Trophoblast cell (in vitro differentiated cells and primary cell): ENCODE measurements around the gene ZRANB1. TPM values are rescaled to one million over a fixed set of nuclear protein-coding genes. Genes with fewer than 3 reads are reported as not detected.

Experiments used
- DNase-seq, 2 donors: peaks; one replicate each; pipeline ENCODE4 v3.0.0-alpha.2; 2016
- H2AFZ ChIP-seq: 2 replicates; pipeline ENCODE4 v1.6.1; 2013; ENCODE audit warnings: low read length, moderate library complexity, mild to moderate bottlenecking; ENCODE audit not compliant: insufficient read depth, poor library complexity
- H2AK5ac ChIP-seq: 2 replicates; pipeline ENCODE4 v1.6.1; 2013; ENCODE audit warnings: mild to moderate bottlenecking, low read length
- H2BK120ac ChIP-seq: 2 replicates; pipeline ENCODE4 v1.6.1; 2013; ENCODE audit warnings: low read length, mild to moderate bottlenecking, moderate library complexity; ENCODE audit not compliant: insufficient read depth, poor library complexity
- H2BK12ac ChIP-seq: 2 replicates; pipeline ENCODE4 v1.6.1; 2013; ENCODE audit warnings: mild to moderate bottlenecking, low read length, moderate library complexity
- H2BK5ac ChIP-seq: 2 replicates; pipeline ENCODE4 v1.6.1; 2013; ENCODE audit warnings: low read length, low read depth, moderate library complexity, mild to moderate bottlenecking; ENCODE audit not compliant: poor library complexity
- H3K14ac ChIP-seq: 2 replicates; pipeline ENCODE4 v1.6.1; 2013; ENCODE audit warnings: mild to moderate bottlenecking, low read length
- H3K18ac ChIP-seq: 2 replicates; pipeline ENCODE4 v1.6.1; 2013; ENCODE audit warnings: mild to moderate bottlenecking, low read length
- H3K23ac ChIP-seq: 2 replicates; pipeline ENCODE4 v1.6.1; 2013; ENCODE audit warnings: low read length
- H3K27ac ChIP-seq: 2 replicates; pipeline ENCODE4 v1.5.1; 2013; ENCODE audit warnings: low read depth, mild to moderate bottlenecking, inconsistent platforms, low read length, moderate library complexity
- H3K27me3 ChIP-seq: 2 replicates; pipeline ENCODE4 v1.6.1; 2013; ENCODE audit warnings: inconsistent platforms, mild to moderate bottlenecking, low read length, moderate library complexity; ENCODE audit not compliant: insufficient read depth
- H3K36me3 ChIP-seq, 2 experiments: 1 replicate in 1 of 2; 2 replicates in 1 of 2; pipeline ENCODE4 v1.6.1; 2013; ENCODE audit warnings: low read length in 2 of 2, mild to moderate bottlenecking in 2 of 2, moderate library complexity in 1 of 2; ENCODE audit not compliant: insufficient read depth in 2 of 2, control insufficient read depth in 1 of 2
- H3K4ac ChIP-seq: 2 replicates; pipeline ENCODE4 v1.6.1; 2013; ENCODE audit warnings: low read depth, mild to moderate bottlenecking, low read length, moderate library complexity
- H3K4me1 ChIP-seq, 2 experiments: 1 replicate in 1 of 2; 2 replicates in 1 of 2; pipeline ENCODE4 v1.6.1; 2013; ENCODE audit warnings: low read length in 2 of 2, mild to moderate bottlenecking in 2 of 2, moderate library complexity in 1 of 2; ENCODE audit not compliant: insufficient read depth in 2 of 2, control insufficient read depth in 1 of 2
- H3K4me2 ChIP-seq: 2 replicates; pipeline ENCODE4 v1.6.1; 2013; ENCODE audit warnings: inconsistent platforms, mild to moderate bottlenecking, low read length, moderate library complexity
- H3K4me3 ChIP-seq: 2 replicates; pipeline ENCODE4 v1.5.1; 2013; ENCODE audit warnings: mild to moderate bottlenecking, low read depth, low read length, inconsistent platforms
- H3K79me1 ChIP-seq: one replicate; pipeline ENCODE4 v1.6.1; 2013; ENCODE audit warnings: low read length
- H3K79me2 ChIP-seq: 2 replicates; pipeline ENCODE4 v1.6.1; 2013; ENCODE audit warnings: low read length, mild to moderate bottlenecking; ENCODE audit not compliant: control insufficient read depth, insufficient read depth, poor library complexity
- H3K9ac ChIP-seq: 2 replicates; pipeline ENCODE4 v1.6.1; 2013; ENCODE audit warnings: mild to moderate bottlenecking, low read length
- H3K9me3 ChIP-seq: 2 replicates; pipeline ENCODE4 v1.6.1; 2013; ENCODE audit warnings: low read depth, mild to moderate bottlenecking, control low read depth, inconsistent platforms, low read length; ENCODE audit not compliant: insufficient read depth
- H4K12ac ChIP-seq: 2 replicates; pipeline ENCODE4 v1.6.1; 2013; ENCODE audit warnings: low read depth, mild to moderate bottlenecking, low read length, moderate library complexity
- H4K8ac ChIP-seq: 2 replicates; pipeline ENCODE4 v1.6.1; 2013; ENCODE audit warnings: low read depth, mild to moderate bottlenecking, low read length, moderate library complexity
- H4K91ac ChIP-seq: one replicate; pipeline ENCODE4 v1.6.1; 2013; ENCODE audit warnings: low read depth, mild to moderate bottlenecking, low read length, moderate library complexity
- WGBS: extraction: QIAGEN DNeasy Blood & Tissue Kit; methylation state at CpG from one replicate; pipeline ENCODE4 v1.1.7; 2013; ENCODE audit warnings: missing lambda C conversion rate; ENCODE audit not compliant: insufficient read length, insufficient coverage; ENCODE audit errors: extremely low coverage; 5-methylcytosine and 5-hydroxymethylcytosine counted together
- polyA plus RNA-seq: library from polyadenylated mRNA; stranded (reverse); fragments of 200-250 nt; gene quantifications from 2 replicates; pipeline ENCODE4 v1.2.3, GENCODE V29; 2013

The ZRANB1 gene
- polyA plus RNA-seq, result 20.8 and 21.3 TPM in 2 replicates

DNA sequence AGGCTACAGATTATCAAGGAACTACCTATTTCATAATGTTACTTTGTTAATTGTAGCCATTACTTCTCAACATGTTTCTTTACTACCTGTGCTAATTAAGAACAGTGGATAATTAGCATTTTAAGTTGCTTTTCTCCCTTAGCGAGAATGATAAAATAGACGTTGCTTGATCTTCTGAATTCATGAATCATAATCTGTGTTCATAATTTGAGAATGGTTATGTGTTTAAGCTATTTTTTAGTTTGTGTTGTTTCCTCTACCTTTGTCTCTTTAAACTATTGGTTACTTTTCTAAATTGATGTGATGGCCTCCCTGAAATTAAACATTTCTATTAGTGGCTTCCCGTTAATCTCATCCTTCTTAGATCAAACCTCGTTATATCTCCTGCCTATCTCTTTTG is at the start of gene ZRANB1:
ZRANB1 (plus strand) TSS at position 301 of the 400 bp plus-strand sequence. CDS start 371 bp downstream, outside the sequence.
- Histone ChIP-seq H3K79me2 (peaks cover 6% of the 10 kb centered on the region), H3K23ac (no peak within 1 kb of the TSS), H3K9me3 (no peaks in the 10 kb centered on the region), H4K12ac (no peak within 1 kb of the TSS), H2BK5ac (no peak within 1 kb of the TSS), H2BK12ac (no peak within 1 kb of the TSS), H3K4me3 (no peak within 1 kb of the TSS), H3K79me1 (no peaks in the 10 kb centered on the region), H4K91ac (no peak within 1 kb of the TSS), H3K4ac (no peak within 1 kb of the TSS), H4K8ac (no peak within 1 kb of the TSS), H3K4me2 (no peak within 1 kb of the TSS), H3K4me1 (no peaks in the 10 kb centered on the region), H2AK5ac (no peak within 1 kb of the TSS), H3K18ac (no peak within 1 kb of the TSS), H2AFZ (no peak within 1 kb of the TSS), H3K27me3 (no peaks in the 10 kb centered on the region), H3K14ac (no peak within 1 kb of the TSS), H3K36me3 (peaks cover 5 to 10% of the 10 kb centered on the region in 2 experiments), H3K9ac (no peak within 1 kb of the TSS), H2BK120ac (no peak within 1 kb of the TSS), H3K27ac (no peak within 1 kb of the TSS)
- DNase-seq, result no peak
- no CpG with 5 or more reads among the region's 4 CpGs for WGBS

DNA sequence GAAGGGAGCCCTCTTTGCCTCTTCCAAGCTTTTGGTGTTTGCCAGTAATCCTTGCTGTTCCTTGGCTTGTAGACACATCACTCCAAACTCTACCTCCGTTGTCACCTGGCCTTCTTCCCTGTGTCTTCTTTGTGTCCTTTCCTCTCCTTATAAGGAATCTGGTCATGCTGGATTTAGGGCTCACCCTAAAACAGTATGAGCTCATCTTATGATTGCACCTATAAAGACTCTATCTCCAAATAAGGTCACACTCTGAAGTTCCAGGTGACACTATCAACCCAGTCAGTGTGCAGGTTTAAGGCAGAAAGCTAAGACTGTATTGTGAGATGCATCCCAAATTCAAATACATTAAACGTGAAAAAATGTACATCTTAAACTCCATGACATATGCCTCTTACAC is 49.0 kb upstream of the ZRANB1 start:
- Histone ChIP-seq H3K4me3 (no peak overlapping the region), H2AK5ac (no peak overlapping the region), H2BK12ac (no peak overlapping the region), H3K9ac (no peak overlapping the region), H3K23ac (no peak overlapping the region), H3K4ac (no peak overlapping the region), H3K79me1 (no peaks in the 10 kb centered on the region), H3K79me2 (no peaks in the 10 kb centered on the region), H3K18ac (no peak overlapping the region), H3K4me1 (no peaks in the 10 kb centered on the region), H4K12ac (no peak overlapping the region), H3K36me3 (no peaks in the 10 kb centered on the region), H3K27ac (no peak overlapping the region), H2BK120ac (no peak overlapping the region), H4K91ac (no peak overlapping the region), H3K9me3 (no peaks in the 10 kb centered on the region), H3K27me3 (no peaks in the 10 kb centered on the region), H4K8ac (no peak overlapping the region), H3K4me2 (no peak overlapping the region), H3K14ac (no peak overlapping the region), H2AFZ (no peak overlapping the region), H2BK5ac (no peak overlapping the region)
- 100% methylated on average over 1 of the region's 2 CpGs for WGBS
- DNase-seq, result no peak

DNA sequence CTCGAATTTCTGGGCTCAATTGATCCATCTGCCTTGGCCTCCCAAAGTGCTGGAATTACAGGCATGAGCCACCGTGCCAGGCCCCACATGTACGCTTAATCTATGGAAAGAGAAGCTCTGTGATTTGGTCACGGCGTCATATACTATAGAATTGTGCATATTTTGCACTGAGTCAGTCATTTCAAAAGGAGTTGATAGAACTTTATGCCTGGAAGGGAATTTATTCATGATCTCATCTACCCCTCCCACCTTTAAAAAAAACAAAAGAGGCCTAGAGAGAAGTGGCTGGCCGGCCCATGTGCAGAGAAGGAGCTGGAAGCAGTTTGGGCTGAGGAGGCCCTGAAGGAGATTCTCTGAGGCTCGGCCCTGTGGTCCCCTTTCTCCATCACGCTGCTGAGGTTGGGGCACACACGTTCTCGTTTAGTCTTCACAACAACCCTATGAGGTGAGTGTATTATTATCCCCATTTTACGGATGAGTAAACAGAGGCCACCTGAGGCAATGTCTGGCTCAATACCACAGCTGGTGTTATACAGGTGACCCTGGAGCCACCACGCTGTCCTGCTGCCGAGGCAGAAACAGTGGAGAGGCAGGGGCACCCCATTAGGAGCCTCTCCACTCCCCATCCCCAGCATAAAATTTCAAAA is 47.2 kb upstream of the ZRANB1 start:
- Histone ChIP-seq H3K36me3 (no peaks in the 10 kb centered on the region), H4K91ac (no peak overlapping the region), H3K23ac (no peak overlapping the region), H2BK120ac (no peak overlapping the region), H2BK5ac (no peak overlapping the region), H3K9ac (no peak overlapping the region), H3K27me3 (no peaks in the 10 kb centered on the region), H4K8ac (no peak overlapping the region), H2AK5ac (no peak overlapping the region), H3K18ac (no peak overlapping the region), H2BK12ac (no peak overlapping the region), H3K79me2 (no peaks in the 10 kb centered on the region), H3K9me3 (peaks cover 2% of the 10 kb centered on the region), H2AFZ (no peak overlapping the region), H3K27ac (no peak overlapping the region), H3K4me2 (no peak overlapping the region), H4K12ac (no peak overlapping the region), H3K14ac (no peak overlapping the region), H3K4me3 (no peak overlapping the region), H3K4me1 (no peaks in the 10 kb centered on the region), H3K79me1 (no peaks in the 10 kb centered on the region), H3K4ac (no peak overlapping the region)
- no CpG with 5 or more reads among the region's 13 CpGs for WGBS
- DNase-seq, result no peak

DNA sequence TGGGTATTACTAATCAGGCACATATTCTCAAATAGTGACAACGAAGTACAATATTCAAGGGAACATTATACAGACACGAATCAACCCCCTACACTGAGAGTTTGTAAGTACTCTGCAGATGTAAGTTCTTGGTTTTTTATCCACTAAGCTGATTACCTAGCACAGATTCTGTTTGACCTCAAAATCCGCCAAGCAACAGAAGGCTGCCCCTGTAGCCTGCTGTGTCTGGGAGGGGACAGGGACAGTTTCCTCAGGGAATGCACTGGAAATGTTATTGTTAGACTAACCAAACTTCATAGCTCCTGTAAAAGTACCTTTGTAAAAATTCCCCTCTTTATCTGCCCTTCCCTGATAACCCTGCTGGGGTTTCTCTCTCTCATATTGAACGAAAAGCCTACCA is 45.2 kb upstream of the ZRANB1 start:
- no peaks in the 10 kb centered on the region for H3K79me1 ChIP-seq
- no peak overlapping the region for H2BK5ac ChIP-seq
- H4K91ac ChIP-seq, result no peak overlapping the region
- H3K27ac ChIP-seq, result no peak overlapping the region
- no peak overlapping the region for H4K8ac ChIP-seq
- no peak overlapping the region for H3K9ac ChIP-seq
- H3K4me1 ChIP-seq, result no peaks in the 10 kb centered on the region
- H4K12ac ChIP-seq, result no peak overlapping the region
- no peak for DNase-seq
- H3K9me3 ChIP-seq, result peaks cover 2% of the 10 kb centered on the region
- WGBS, result no CpG with 5 or more reads among the region's 4 CpGs
- H3K4ac ChIP-seq, result no peak overlapping the region
- H3K27me3 ChIP-seq, result no peaks in the 10 kb centered on the region
- no peak overlapping the region for H3K4me3 ChIP-seq
- no peaks in the 10 kb centered on the region for H3K36me3 ChIP-seq
- no peak overlapping the region for H2BK120ac ChIP-seq
- no peak overlapping the region for H3K14ac ChIP-seq
- no peak overlapping the region for H3K23ac ChIP-seq
- H2AK5ac ChIP-seq, result no peak overlapping the region
- no peak overlapping the region for H2BK12ac ChIP-seq
- H2AFZ ChIP-seq, result no peak overlapping the region
- no peaks in the 10 kb centered on the region for H3K79me2 ChIP-seq
- no peak overlapping the region for H3K4me2 ChIP-seq
- H3K18ac ChIP-seq, result no peak overlapping the region
